Activated naive CD8-positive, alpha-beta T cell treated with anti-CD3 and anti-CD28 coated beads for 36 hours (primary cell): Measurements from ENCODE around the gene MMAB. TPM values are rescaled to one million over a fixed set of nuclear protein-coding genes. Genes with fewer than 3 reads are reported as not detected.

ENCODE experiments used
- DNase-seq: peaks from one replicate; pipeline ENCODE4 v3.0.0; 2021
- H3K27ac Mint-ChIP-seq: one replicate; pipeline ENCODE4 v1.8.0; 2022; ENCODE audit warnings: mild to moderate bottlenecking, moderate library complexity, mixed read lengths
- H3K27me3 Mint-ChIP-seq: one replicate; pipeline ENCODE4 v1.8.0; 2022; ENCODE audit warnings: mild to moderate bottlenecking, mixed read lengths
- H3K36me3 Mint-ChIP-seq: one replicate; pipeline ENCODE4 v1.8.0; 2021; ENCODE audit warnings: mild to moderate bottlenecking, mixed read lengths
- H3K4me1 Mint-ChIP-seq: one replicate; pipeline ENCODE4 v1.8.0; 2021; ENCODE audit warnings: mixed read lengths
- H3K4me3 Mint-ChIP-seq: one replicate; pipeline ENCODE4 v1.8.0; 2022; ENCODE audit warnings: mild to moderate bottlenecking, moderate library complexity, mixed read lengths
- H3K9me3 Mint-ChIP-seq: one replicate; pipeline ENCODE4 v1.8.0; 2022; ENCODE audit warnings: mixed read lengths
- total RNA-seq, 2 experiments: library from RNA; stranded (reverse); gene quantifications; one replicate each; pipeline ENCODE4 v1.2.3, GENCODE V29; 2021

Gene MMAB
- total RNA-seq, 2 experiments from 2014 or later: 58.3 to 62.8 TPM

DNA sequence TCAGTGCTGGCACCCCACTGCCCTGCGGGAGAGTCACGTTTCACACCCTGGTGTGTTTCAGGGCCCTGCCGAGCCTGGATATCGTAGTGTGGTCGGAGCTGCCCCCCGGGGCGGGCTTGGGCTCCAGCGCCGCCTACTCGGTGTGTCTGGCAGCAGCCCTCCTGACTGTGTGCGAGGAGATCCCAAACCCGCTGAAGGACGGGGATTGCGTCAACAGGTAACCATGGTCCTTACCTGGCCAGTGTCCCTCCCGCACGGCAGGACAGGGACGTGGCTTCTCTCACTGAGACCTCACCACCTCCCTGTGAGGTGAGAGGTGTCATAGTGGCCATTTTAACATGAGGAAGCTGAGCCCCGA lies 8.0 kb upstream of the MMAB start:
- Mint-ChIP-seq H3K27me3 (no peaks in the 10 kb centered on the region), H3K9me3 (no peaks in the 10 kb centered on the region), H3K27ac (no peak overlapping the region), H3K4me1 (no peaks in the 10 kb centered on the region), H3K36me3 (peaks cover 10% of the 10 kb centered on the region), H3K4me3 (no peak overlapping the region)
- no peak for DNase-seq

DNA sequence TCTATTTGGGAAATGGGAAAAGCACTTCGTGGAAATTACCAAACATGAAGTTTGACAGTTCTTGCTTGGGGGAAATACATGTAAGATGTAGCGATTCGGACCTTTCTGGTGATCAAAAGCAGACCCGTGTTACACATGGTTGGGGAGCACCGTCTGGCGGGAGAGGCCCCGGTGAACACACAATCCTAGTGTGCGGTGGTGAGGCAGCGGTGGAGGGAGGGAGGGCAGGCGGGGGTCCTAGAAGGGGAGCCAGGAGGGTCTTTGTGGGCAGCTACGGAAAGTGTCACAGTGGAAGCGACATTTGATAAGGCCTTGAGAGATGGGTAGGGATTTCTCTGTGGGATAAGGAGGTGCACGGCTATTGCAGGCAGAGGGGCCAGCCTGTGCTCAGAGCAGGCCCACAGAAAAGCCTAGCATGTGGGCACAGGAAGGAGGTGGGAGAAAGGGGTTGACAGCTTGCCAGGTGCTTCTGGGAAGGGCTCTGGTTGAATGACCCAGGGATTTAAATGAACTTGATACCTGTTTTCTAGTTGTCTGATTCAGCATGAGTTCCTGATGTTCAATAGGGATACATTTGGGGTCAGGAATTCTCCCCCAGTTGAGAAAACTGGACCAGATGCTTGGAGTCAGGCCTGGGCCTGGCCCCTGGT lies 7.5 kb upstream of the MMAB start:
- Mint-ChIP-seq H3K36me3 (peaks cover 10% of the 10 kb centered on the region), H3K9me3 (no peaks in the 10 kb centered on the region), H3K4me3 (no peak overlapping the region), H3K4me1 (no peaks in the 10 kb centered on the region), H3K27me3 (no peaks in the 10 kb centered on the region), H3K27ac (no peak overlapping the region)
- no peak for DNase-seq

DNA sequence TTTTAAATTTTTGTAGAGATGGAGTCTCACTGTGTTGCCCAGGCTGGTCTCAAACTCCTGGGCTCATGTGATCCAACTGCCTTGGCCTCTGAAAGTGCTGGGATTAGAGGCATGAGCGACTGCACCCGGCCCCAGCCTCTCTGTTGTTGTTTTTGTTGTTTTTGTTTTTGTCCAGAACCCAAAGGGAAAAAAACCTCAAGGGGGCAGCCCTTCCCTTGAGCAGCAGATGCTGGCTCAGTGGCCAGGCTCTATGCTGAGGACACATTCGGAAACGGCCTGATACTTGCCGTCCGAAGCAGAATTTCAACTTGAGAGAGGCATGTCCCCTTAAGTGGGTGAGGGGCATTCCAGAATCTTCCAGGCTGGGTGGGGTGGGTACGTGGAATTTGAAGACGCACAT lies 7.0 kb upstream of the MMAB start:
- no peak overlapping the region for H3K27ac Mint-ChIP-seq
- H3K4me1 Mint-ChIP-seq: no peaks in the 10 kb centered on the region
- no peaks in the 10 kb centered on the region for H3K9me3 Mint-ChIP-seq
- H3K4me3 Mint-ChIP-seq: no peak overlapping the region
- no peaks in the 10 kb centered on the region for H3K27me3 Mint-ChIP-seq
- no peak for DNase-seq
- peaks cover 10% of the 10 kb centered on the region for H3K36me3 Mint-ChIP-seq

DNA sequence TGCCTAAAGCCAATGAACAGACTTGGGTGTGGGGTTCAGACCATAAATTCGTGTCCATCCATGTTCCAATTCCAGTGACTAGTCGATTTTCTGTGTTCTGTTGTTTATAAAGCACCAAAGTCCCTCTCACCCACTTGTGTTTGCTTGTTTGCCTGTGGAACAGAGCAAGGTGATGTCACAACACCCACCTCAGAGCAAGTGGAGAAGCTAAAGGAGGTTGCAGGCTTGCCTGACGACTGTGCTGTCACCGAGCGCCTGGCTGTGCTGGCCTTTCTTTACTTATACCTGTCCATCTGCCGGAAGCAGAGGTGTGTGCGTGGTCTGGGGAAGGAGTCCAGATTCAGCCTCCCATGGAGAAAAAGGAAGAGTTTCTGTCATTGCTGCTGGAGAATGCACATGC lies 6.3 kb upstream of the MMAB start:
- Mint-ChIP-seq H3K27ac (no peak overlapping the region), H3K27me3 (no peaks in the 10 kb centered on the region), H3K4me1 (peaks cover 5% of the 10 kb centered on the region), H3K36me3 (peaks cover 10% of the 10 kb centered on the region), H3K4me3 (no peak overlapping the region), H3K9me3 (no peaks in the 10 kb centered on the region)
- DNase-seq: no peak

DNA sequence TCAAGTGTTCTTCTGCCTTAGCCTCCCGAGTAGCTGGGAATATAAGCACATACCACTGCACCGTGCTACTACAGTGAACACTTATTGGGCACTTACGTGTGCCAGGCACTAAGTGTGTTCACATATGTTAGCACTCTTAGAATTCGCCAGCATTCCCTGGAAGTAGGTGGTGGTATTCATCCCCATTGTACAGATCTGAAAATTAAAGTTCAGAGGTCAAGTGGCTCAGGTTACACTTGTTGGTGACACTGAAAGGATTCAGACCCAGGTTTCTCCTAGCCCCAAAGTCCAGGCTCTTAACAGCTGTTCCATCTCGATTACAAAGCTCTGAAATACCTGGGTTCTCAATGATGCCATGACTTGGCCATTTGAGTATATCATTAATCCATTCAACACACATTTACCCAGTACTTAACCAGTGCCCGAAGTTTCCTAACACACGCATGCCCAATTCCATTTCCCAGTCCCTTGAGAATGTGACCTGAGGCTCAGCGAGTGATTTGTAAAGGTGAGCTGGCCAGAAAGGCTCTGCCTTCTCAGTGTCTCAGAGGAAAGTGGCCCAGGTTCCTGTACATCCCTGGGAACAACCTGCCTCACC lies 5.1 kb upstream of the MMAB start:
- no peak for DNase-seq
- Mint-ChIP-seq H3K9me3 (no peaks in the 10 kb centered on the region), H3K4me3 (no peak overlapping the region), H3K4me1 (peaks cover 10% of the 10 kb centered on the region), H3K27me3 (no peaks in the 10 kb centered on the region), H3K36me3 (peaks cover 10% of the 10 kb centered on the region), H3K27ac (no peak overlapping the region)

DNA sequence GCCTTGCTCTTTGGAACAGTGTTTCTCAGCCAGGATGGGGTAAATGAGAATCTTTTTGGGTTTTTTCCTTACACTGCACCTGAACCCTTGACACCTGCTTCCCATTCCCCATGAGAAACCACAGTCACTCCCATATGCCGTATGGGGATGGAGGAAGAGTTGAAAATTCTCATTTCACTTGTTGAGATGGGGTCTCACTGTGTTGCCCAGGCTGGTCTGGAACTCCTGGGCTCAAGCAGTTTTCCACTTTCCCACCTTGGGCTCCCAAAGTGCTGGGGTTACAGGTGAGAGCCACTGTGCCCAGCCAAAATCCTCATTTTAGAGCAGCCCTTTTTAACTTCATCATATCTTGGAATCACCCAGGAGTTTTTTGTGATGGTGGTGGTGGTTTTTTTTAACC lies 4.0 kb upstream of the MMAB start:
- H3K36me3 Mint-ChIP-seq: peaks cover 17% of the 10 kb centered on the region
- no peak for DNase-seq
- no peaks in the 10 kb centered on the region for H3K9me3 Mint-ChIP-seq
- H3K4me1 Mint-ChIP-seq: peaks cover 17% of the 10 kb centered on the region
- H3K4me3 Mint-ChIP-seq: no peak overlapping the region
- no peaks in the 10 kb centered on the region for H3K27me3 Mint-ChIP-seq
- H3K27ac Mint-ChIP-seq: no peak overlapping the region

DNA sequence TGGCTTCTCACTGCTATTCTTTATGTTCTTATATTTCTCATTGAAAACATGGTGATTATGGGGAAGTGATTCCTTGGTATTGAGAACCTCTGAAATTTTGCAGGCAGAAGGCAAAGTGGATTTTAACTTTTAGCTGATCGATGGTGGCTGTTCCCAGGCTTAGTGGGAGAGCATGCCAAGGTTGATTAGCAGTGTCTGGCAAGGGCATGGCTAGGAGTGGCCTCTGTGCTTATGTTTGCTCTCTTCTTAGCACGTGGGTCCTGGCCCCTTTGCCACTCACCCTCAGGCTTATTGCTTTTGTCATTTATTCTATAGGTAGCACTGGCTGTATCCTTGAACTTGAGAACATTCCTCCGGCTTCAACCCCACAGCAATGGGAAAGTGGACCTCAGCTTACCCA lies 2.4 kb upstream of the MMAB start:
- Mint-ChIP-seq H3K4me3 (no peak overlapping the region), H3K9me3 (no peaks in the 10 kb centered on the region), H3K36me3 (peaks cover 17% of the 10 kb centered on the region), H3K27ac (no peak overlapping the region), H3K27me3 (no peaks in the 10 kb centered on the region), H3K4me1 (peaks cover 24% of the 10 kb centered on the region)
- no peak for DNase-seq

DNA sequence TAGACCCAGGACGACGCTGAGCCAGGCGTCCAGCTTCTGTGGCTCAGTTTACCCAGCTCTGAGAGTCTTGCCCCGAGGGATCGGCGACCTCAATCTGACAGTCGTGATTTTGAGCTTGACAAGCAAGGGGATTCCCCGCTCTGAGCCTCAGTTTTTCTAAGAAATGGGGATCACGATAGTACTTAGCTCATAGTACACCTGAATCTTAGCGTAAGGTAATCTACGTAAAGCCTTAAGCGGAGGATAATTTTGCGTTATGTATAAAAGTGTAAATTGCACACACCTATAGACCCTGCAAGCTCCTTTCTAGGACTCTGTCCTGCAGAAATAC lies 575 bp upstream of the MMAB start:
- Mint-ChIP-seq H3K4me3 (peak overlapping the region; percentile 84), H3K9me3 (no peaks in the 10 kb centered on the region), H3K27me3 (no peaks in the 10 kb centered on the region), H3K4me1 (peaks cover 28% of the 10 kb centered on the region), H3K36me3 (peaks cover 17% of the 10 kb centered on the region), H3K27ac (peak overlapping the region; percentile 96)
- no peak for DNase-seq

DNA sequence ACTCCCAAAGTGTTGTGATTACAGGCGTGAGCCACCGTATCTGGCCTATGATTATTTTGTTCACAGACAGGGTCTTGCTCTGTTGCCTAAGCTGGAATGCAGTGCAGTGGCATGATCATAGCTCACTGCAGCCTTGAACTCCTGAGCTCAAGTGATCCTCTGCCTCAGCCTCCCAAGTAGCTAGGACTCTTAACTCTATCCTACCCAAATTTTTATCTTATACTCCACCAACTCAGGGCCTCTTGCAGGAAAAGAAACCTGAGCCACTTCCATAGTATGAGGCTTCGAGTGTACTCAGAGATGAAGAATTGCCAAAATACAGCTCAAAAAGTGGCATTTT lies 828 bp downstream of the MMAB start:
- no peaks in the 10 kb centered on the region for H3K27me3 Mint-ChIP-seq
- H3K4me3 Mint-ChIP-seq: peak overlapping the region; percentile 84
- peaks cover 28% of the 10 kb centered on the region for H3K4me1 Mint-ChIP-seq
- no peaks in the 10 kb centered on the region for H3K9me3 Mint-ChIP-seq
- peaks cover 17% of the 10 kb centered on the region for H3K36me3 Mint-ChIP-seq
- DNase-seq: no peak
- H3K27ac Mint-ChIP-seq: peak overlapping the region; percentile 96

DNA sequence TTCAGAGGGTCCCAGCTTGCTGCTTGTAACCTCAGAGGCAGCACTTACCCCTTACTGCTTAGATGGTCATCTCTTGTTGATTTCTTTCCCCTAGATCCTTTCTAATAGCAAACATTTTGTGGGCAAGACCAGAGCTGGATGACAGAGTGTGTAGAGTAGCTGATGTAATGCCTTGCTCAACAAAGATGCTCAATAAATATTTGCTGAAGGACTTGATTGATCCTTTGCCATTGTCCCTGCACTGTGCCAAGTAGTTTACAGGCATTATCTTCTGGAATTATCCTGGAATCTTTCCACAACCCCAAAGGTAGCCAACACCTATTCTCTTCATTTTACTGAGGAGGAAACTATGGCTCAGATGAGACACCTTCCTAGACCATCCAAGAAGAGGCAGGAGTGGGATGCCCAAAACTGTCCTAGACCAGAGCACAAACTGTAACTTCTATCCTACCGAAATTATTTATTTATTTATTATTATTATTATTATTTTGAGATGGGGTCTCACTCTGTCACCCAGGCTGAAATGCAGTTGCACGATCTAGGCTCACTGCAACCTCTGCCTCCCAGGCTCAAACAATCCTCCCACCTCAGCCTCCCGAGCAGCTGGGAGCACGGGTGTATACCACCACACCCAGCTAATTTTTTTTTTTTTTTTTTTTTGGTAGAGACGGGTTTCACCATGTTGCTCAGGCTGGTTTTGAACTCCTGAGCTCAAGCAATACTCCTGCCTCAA lies 1.4 kb downstream of the MMAB start:
- Mint-ChIP-seq H3K9me3 (no peaks in the 10 kb centered on the region), H3K4me1 (peaks cover 28% of the 10 kb centered on the region), H3K36me3 (peaks cover 13% of the 10 kb centered on the region), H3K27me3 (no peaks in the 10 kb centered on the region), H3K4me3 (peak overlapping the region; percentile 84), H3K27ac (peak overlapping the region; percentile 96)
- no peak for DNase-seq

DNA sequence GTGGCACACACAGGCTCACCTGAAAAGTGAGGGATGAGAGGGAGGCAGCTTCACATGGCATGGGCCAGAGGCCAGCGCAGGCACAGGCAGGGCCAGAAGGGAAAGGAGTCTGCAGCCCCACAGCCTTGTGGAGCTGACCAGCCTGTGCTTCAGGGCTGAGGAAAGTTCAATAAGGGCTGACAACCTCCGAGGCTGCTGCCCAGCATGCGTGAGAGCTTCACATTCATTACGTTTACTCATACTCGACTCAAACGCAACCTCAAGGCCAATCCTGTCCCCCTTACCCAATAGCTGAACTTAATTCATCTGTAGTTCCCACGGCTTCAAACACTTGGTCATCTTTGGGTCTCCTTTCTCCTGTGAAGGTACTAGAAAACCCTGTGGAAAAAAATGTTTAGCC lies 4.8 kb downstream of the MMAB start:
- no peak overlapping the region for H3K4me3 Mint-ChIP-seq
- no peaks in the 10 kb centered on the region for H3K27me3 Mint-ChIP-seq
- no peak for DNase-seq
- H3K36me3 Mint-ChIP-seq: peaks cover 11% of the 10 kb centered on the region
- H3K9me3 Mint-ChIP-seq: no peaks in the 10 kb centered on the region
- H3K4me1 Mint-ChIP-seq: peaks cover 17% of the 10 kb centered on the region
- no peak overlapping the region for H3K27ac Mint-ChIP-seq

DNA sequence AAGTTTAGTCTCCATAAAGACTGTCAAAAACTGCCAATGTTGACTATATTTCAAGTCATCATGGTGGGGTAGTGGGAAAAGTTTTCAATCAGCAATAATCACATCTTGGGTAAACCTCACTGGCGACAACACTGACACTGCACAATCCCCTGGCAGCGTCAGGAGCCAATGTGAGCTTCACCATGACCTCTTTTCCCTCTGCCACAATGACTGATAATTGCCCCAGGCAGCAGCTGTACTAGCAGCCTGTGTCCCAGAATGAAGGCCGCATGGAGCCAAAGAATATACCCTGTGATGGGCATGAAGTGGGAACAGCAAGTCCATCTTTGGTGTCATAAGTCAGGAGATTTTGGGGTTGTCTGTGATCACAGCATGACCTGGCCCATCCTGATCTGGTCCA lies 5.3 kb downstream of the MMAB start:
- H3K36me3 Mint-ChIP-seq: peaks cover 12% of the 10 kb centered on the region
- no peak overlapping the region for H3K4me3 Mint-ChIP-seq
- no peak overlapping the region for H3K27ac Mint-ChIP-seq
- H3K9me3 Mint-ChIP-seq: no peaks in the 10 kb centered on the region
- peaks cover 17% of the 10 kb centered on the region for H3K4me1 Mint-ChIP-seq
- no peak for DNase-seq
- no peaks in the 10 kb centered on the region for H3K27me3 Mint-ChIP-seq

DNA sequence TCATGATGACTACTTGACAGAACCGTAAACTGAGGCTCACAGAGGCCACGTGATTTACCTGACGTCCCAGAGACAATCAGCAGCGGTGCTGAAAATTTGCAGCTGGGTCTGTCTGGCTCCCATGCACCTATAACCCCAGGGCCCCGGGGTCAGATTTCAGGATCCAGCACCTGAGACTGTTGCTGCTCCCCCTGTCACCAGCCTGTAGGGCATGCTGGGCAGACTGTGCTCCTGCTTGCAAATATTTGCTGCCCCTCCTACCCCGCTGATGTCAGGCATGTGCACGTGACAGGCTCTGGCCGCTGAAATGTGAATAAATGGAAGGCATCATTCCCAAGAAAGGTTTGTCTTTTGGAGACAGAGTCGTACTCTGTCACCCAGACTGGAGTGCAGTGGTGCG lies 6.0 kb downstream of the MMAB start:
- Mint-ChIP-seq H3K4me3 (no peak overlapping the region), H3K9me3 (peaks cover 2% of the 10 kb centered on the region), H3K27ac (no peak overlapping the region), H3K27me3 (no peaks in the 10 kb centered on the region), H3K36me3 (peaks cover 12% of the 10 kb centered on the region), H3K4me1 (peaks cover 10% of the 10 kb centered on the region)
- no peak for DNase-seq

DNA sequence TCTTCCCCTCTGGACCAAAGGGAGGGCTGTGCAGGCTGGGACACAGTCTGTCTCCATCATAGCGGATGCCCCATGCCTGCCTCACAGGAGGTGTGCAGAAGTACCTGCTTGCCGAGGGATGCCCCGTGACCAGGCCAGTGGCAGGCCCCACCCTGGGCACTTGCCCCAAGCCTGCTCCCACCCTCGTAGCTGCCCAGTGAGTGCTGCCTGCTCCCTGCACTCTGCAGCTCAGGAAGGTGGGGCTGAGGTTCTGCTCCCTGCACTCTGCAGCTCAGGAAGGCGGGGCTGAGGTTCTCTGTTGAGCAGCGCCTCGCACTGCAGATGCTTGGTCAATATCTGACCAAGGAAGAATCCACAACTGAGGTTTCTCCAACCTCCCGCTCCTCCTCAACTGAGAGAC lies 6.9 kb downstream of the MMAB start:
- peaks cover 17% of the 10 kb centered on the region for H3K36me3 Mint-ChIP-seq
- peaks cover 7% of the 10 kb centered on the region for H3K9me3 Mint-ChIP-seq
- H3K27me3 Mint-ChIP-seq: no peaks in the 10 kb centered on the region
- no peak for DNase-seq
- peaks cover 6% of the 10 kb centered on the region for H3K4me1 Mint-ChIP-seq
- no peak overlapping the region for H3K4me3 Mint-ChIP-seq
- H3K27ac Mint-ChIP-seq: no peak overlapping the region

DNA sequence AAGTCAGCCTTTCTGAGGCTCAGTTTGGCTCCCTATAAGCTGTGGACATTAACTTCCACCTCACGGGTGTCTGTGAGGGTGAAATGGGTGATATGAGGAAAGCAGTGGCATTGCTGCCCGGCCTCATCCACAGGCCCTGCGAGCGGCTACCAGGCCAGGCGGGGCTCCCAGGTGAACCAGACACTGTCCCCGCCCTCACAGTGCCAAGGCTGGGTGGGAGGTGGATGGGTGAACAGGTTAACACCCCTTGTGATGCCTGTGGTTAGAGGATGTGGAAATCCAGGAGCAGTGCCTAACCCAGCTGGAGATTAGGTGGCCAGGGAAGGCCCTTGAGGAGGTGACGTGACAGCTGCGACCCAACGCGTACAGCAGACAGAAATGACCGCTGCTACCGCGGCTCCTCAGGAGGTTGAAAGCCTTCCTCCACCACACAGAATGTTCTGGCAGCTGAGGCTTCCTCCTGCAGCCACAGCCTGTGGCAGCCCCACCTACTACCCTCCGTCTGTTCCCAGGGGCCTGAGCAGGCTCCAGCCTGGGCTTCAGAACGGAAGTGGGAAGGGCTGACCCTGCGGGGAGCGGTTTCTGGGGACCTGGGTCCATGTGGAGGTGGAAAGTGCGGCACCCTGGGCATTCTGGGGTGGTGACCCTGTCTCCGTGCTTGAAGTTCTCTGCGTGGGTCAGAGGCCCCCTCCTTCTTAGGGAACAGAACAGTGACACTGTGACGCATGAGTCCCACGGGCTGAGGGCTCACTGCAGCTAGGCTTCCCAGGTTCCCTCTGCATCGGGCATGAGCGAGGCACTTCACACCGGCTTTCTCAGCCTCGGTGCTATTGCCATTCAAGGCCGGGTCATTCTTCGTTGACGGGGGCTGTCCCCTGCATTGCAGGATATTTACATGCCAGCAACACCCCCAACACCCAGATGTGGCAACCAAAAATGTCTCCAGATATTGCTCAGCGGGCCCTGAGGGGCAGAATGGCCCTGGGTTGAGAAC lies 9.7 kb downstream of the MMAB start:
- no peak overlapping the region for H3K4me3 Mint-ChIP-seq

More for the DNA sequence above, 9.7 kb downstream of the MMAB start:
- Mint-ChIP-seq H3K27ac (no peak overlapping the region), H3K4me1 (no peaks in the 10 kb centered on the region), H3K27me3 (no peaks in the 10 kb centered on the region), H3K9me3 (peaks cover 7% of the 10 kb centered on the region), H3K36me3 (peaks cover 17% of the 10 kb centered on the region)
- no peak for DNase-seq
